ENCODE measurements around the gene ATOH1. TPM values are rescaled to one million over a fixed set of nuclear protein-coding genes. Genes with fewer than 3 reads are reported as not detected.

Gene ATOH1
- total RNA-seq, 1 experiment from 2014 or later, result not detected

- DNase-seq (ENCODE audit: low read depth, low spot score) (no peak), ATAC-seq (no peak)
- H3K27me3 ChIP-seq (ENCODE audit: control insufficient read depth, insufficient read depth, low read length), result no peaks in the 10 kb centered on the region
- ChIA-PET CTCF (no interaction called here), POLR2A (no interaction called here)
- no peak overlapping the region for H3K27ac ChIP-seq (ENCODE audit: low read length)
- H3K4me3 ChIP-seq (ENCODE audit: low read depth in 2 of 2, low read length in 2 of 2), result no peak overlapping the region
- H3K4me1 ChIP-seq (ENCODE audit: control insufficient read depth, insufficient read depth, low read length), result no peaks in the 10 kb centered on the region
- no peaks in the 10 kb centered on the region for H3K36me3 ChIP-seq (ENCODE audit: control insufficient read depth, insufficient read depth, low read length)
- intact Hi-C loops (cut with micrococcal nuclease; ENCODE audit: unreplicated experiment) (no loop called here), in situ Hi-C loops (cut with HindIII; ENCODE audit: low pct_unique_long_range_greater_than_20kb, low sequenced_read_pairs) (no loop called here)
- no peaks in the 10 kb centered on the region for H3K9me3 ChIP-seq (ENCODE audit: control insufficient read depth, insufficient read depth, low read depth, low read length)
- BruUV-seq (replicated peaks), result no TSS peak
- TF ChIP-seq SIN3A (IDR thresholded peaks at IDR 0.05; ENCODE audit: borderline replicate concordance, insufficient read depth, low read depth, low read length), result no peak
- no peak for TF ChIP-seq TCF7L2 (IDR thresholded peaks at IDR 0.05; ENCODE audit: low read depth, low read length)
Observed at GRCh38 chr4:93814141-93814540, 14.4 kb upstream of the ATOH1 start.

- intact Hi-C loops (cut with micrococcal nuclease; ENCODE audit: unreplicated experiment) (no loop called here), in situ Hi-C loops (cut with HindIII; ENCODE audit: low pct_unique_long_range_greater_than_20kb, low sequenced_read_pairs) (no loop called here)
- no TSS peak for BruUV-seq (replicated peaks)
- no peak overlapping the region for H3K27ac ChIP-seq (ENCODE audit: low read length)
- H3K4me1 ChIP-seq (ENCODE audit: control insufficient read depth, insufficient read depth, low read length), result no peaks in the 10 kb centered on the region
- H3K4me3 ChIP-seq (ENCODE audit: low read depth in 2 of 2, low read length in 2 of 2), result no peak overlapping the region
- no peaks in the 10 kb centered on the region for H3K27me3 ChIP-seq (ENCODE audit: control insufficient read depth, insufficient read depth, low read length)
- CTCF ChIA-PET, result no interaction called here
- ATAC-seq, result no peak
- TF ChIP-seq POLR2AphosphoS5 (IDR thresholded peaks at IDR 0.05; ENCODE audit: low read depth, low read length), result no peak
- no peak for TF ChIP-seq TCF7L2 (IDR thresholded peaks at IDR 0.05; ENCODE audit: low read depth, low read length)
- no peak for TF ChIP-seq SIN3A (IDR thresholded peaks at IDR 0.05; ENCODE audit: borderline replicate concordance, insufficient read depth, low read depth, low read length)
- no peak for TF ChIP-seq CTCF (IDR thresholded peaks at IDR 0.05)
- TF ChIP-seq REST (IDR thresholded peaks at IDR 0.05; ENCODE audit: insufficient read depth in 1 of 2, low read depth in 2 of 2, low read length in 1 of 2), result no peak
- no peaks in the 10 kb centered on the region for H3K36me3 ChIP-seq (ENCODE audit: control insufficient read depth, insufficient read depth, low read length)
- no peak for DNase-seq (ENCODE audit: low read depth, low spot score)
- no peaks in the 10 kb centered on the region for H3K9me3 ChIP-seq (ENCODE audit: control insufficient read depth, insufficient read depth, low read depth, low read length)
- POLR2A ChIA-PET, result no interaction called here
Observed at GRCh38 chr4:93814722-93815121, 13.8 kb upstream of the ATOH1 start.

GRCh38 chr4:93825551-93826216 is 2.9 kb upstream of the ATOH1 start:
- no peaks in the 10 kb centered on the region for H3K36me3 ChIP-seq (ENCODE audit: control insufficient read depth, insufficient read depth, low read length)
- no peak overlapping the region for H3K4me3 ChIP-seq (ENCODE audit: low read depth in 2 of 2, low read length in 2 of 2)
- intact Hi-C loops (cut with micrococcal nuclease; ENCODE audit: unreplicated experiment), result no loop called here
- BruUV-seq (replicated peaks), result no TSS peak
- ChIA-PET CTCF (no interaction called here), POLR2A (no interaction called here)
- in situ Hi-C loops (cut with HindIII; ENCODE audit: low pct_unique_long_range_greater_than_20kb, low sequenced_read_pairs), result no loop called here
- H3K27me3 ChIP-seq (ENCODE audit: control insufficient read depth, insufficient read depth, low read length), result peaks cover 7% of the 10 kb centered on the region
- ATAC-seq, result no peak
- TF ChIP-seq TCF7L2 (IDR thresholded peaks at IDR 0.05; ENCODE audit: low read depth, low read length), result no peak
- TF ChIP-seq REST (IDR thresholded peaks at IDR 0.05; ENCODE audit: insufficient read depth in 1 of 2, low read depth in 2 of 2, low read length in 1 of 2), result no peak
- no peak for TF ChIP-seq SIN3A (IDR thresholded peaks at IDR 0.05; ENCODE audit: borderline replicate concordance, insufficient read depth, low read depth, low read length)
- TF ChIP-seq POLR2AphosphoS5 (IDR thresholded peaks at IDR 0.05; ENCODE audit: low read depth, low read length), result no peak
- no peak for TF ChIP-seq CTCF (IDR thresholded peaks at IDR 0.05)
- H3K4me1 ChIP-seq (ENCODE audit: control insufficient read depth, insufficient read depth, low read length), result no peaks in the 10 kb centered on the region; the same call in 1 of the 2 replicates
- no peak overlapping the region for H3K27ac ChIP-seq (ENCODE audit: low read length)
- no peaks in the 10 kb centered on the region for H3K9me3 ChIP-seq (ENCODE audit: control insufficient read depth, insufficient read depth, low read depth, low read length)
- no peak for DNase-seq (ENCODE audit: low read depth, low spot score)
